B cell (primary cell): Measurements from ENCODE around the gene TIRAP. TPM values are rescaled to one million over a fixed set of nuclear protein-coding genes. Genes with fewer than 3 reads are reported as not detected.

Source experiments
- ATAC-seq: fragments of 200-7000 bp; cut with Tn5 transposase; one replicate; pipeline ENCODE4 v1.10.0; 2021; ENCODE audit warnings: low read depth, mild to moderate bottlenecking, moderate number of reproducible peaks, moderate library complexity
- CTCF ChIA-PET: fragments of 350-600 bp; sonication (Branson Sonifier 250); formaldehyde crosslinking; loops from one replicate; lab custom pipeline; 2021; ENCODE audit warnings: antibody characterized with exemption, inconsistent platforms; lab: Charles Lee
- POLR2A ChIA-PET: fragments of 350-600 bp; sonication (Branson Sonifier 250); formaldehyde crosslinking; loops from one replicate; lab custom pipeline; 2021; ENCODE audit warnings: antibody characterized with exemption; lab: Charles Lee
- DNase-seq: peaks from one replicate; pipeline ENCODE4 v3.0.0; 2013
- H2AFZ ChIP-seq: 2 replicates; pipeline ENCODE4 v1.6.1; 2012; ENCODE audit warnings: mild to moderate bottlenecking, low read depth, low read length; ENCODE audit not compliant: insufficient read depth, poor library complexity, severe bottlenecking
- H3K27ac ChIP-seq, 2 donors: 1 replicate in 1 of 2; 2 replicates in 1 of 2; pipeline ENCODE4 v1.5.1; 2012 to 2013; ENCODE audit warnings: low read length in 2 of 2, mild to moderate bottlenecking in 2 of 2, moderate library complexity in 1 of 2
- H3K27me3 ChIP-seq, 4 experiments: fragments of 200-600 bp in 1 of 4; sonication (generic) in 1 of 4; replicated peaks in 1 of 4; 1 replicate in 2 of 4; 2 replicates in 2 of 4; pipeline versions ENCODE4 v1.6.1 to v1.7.0; 2013 to 2016; ENCODE audit warnings: low read length in 3 of 4, mild to moderate bottlenecking in 2 of 4, mixed read lengths in 1 of 4, moderate library complexity in 1 of 4; ENCODE audit not compliant: insufficient read depth in 4 of 4, control insufficient read depth in 3 of 4; ENCODE audit errors: control extremely low read depth in 1 of 4
- H3K36me3 ChIP-seq, 2 experiments: replicated peaks in 1 of 2; 1 replicate in 1 of 2; 2 replicates in 1 of 2; pipeline versions ENCODE4 v1.6.1 to v1.7.1; 2013; ENCODE audit warnings: low read length in 1 of 2; ENCODE audit not compliant: insufficient read depth in 2 of 2, control insufficient read depth in 1 of 2; ENCODE audit errors: control extremely low read depth in 1 of 2, extremely low read depth in 1 of 2
- H3K4me1 ChIP-seq, 2 donors: fragments of 200-600 bp in 1 of 2; sonication (generic) in 1 of 2; 1 replicate in 1 of 2; 2 replicates in 1 of 2; pipeline versions ENCODE4 v1.5.1 to v1.6.1; 2013 to 2017; ENCODE audit warnings: low read length in 2 of 2; ENCODE audit not compliant: control insufficient read depth in 2 of 2, insufficient read depth in 2 of 2
- H3K4me2 ChIP-seq: replicated peaks from 2 replicates; pipeline ENCODE3; 2012; ENCODE audit warnings: mild to moderate bottlenecking, low read depth, low read length; ENCODE audit not compliant: poor library complexity, severe bottlenecking
- H3K4me3 ChIP-seq, 5 experiments: fragments of 200-600 bp in 1 of 5; sonication (generic) in 1 of 5; 1 replicate in 3 of 5; 2 replicates in 2 of 5; pipeline versions ENCODE4 v1.5.1 to v1.7.0; 2011 to 2016; ENCODE audit warnings: low read length in 4 of 5, mild to moderate bottlenecking in 4 of 5, low read depth in 2 of 5, control low read depth in 1 of 5, moderate library complexity in 1 of 5; ENCODE audit not compliant: insufficient read depth in 1 of 5; ENCODE audit errors: control extremely low read depth in 1 of 5, extremely low read depth in 1 of 5
- H3K79me2 ChIP-seq: fragments of 200-600 bp; sonication (generic); one replicate; pipeline ENCODE4 v1.6.0; 2016; ENCODE audit warnings: low read length; ENCODE audit not compliant: control insufficient read depth, insufficient read depth
- H3K9ac ChIP-seq: fragments of 200-600 bp; sonication (generic); 2 replicates; pipeline ENCODE4 v1.6.1; 2017; ENCODE audit warnings: mild to moderate bottlenecking, low read length, moderate library complexity
- H3K9me3 ChIP-seq, 3 donors: one replicate each; pipeline versions ENCODE4 v1.6.1 to v1.7.1; 2013; ENCODE audit warnings: low read length in 2 of 3; ENCODE audit not compliant: control insufficient read depth in 2 of 3, insufficient read depth in 1 of 3; ENCODE audit errors: control extremely low read depth in 1 of 3
- H4K20me1 ChIP-seq: 2 replicates; pipeline ENCODE4 v1.6.0; 2012; ENCODE audit warnings: mild to moderate bottlenecking, low read length; ENCODE audit not compliant: insufficient read depth, control insufficient read depth, poor library complexity, severe bottlenecking
- H3K27ac Mint-ChIP-seq: one replicate; pipeline ENCODE4 v1.8.0; 2021; ENCODE audit warnings: mixed read lengths
- H3K27me3 Mint-ChIP-seq: one replicate; pipeline ENCODE4 v1.8.0; 2021; ENCODE audit warnings: mixed read lengths
- H3K4me1 Mint-ChIP-seq: one replicate; pipeline ENCODE4 v1.8.0; 2021; ENCODE audit warnings: mixed read lengths
- H3K4me3 Mint-ChIP-seq: one replicate; pipeline ENCODE4 v1.8.0; 2021; ENCODE audit warnings: mixed read lengths
- H3K9me3 Mint-ChIP-seq: one replicate; pipeline ENCODE4 v1.8.0; 2022; ENCODE audit warnings: mixed read lengths; ENCODE audit not compliant: insufficient read depth
- EZH2 ChIP-seq: IDR thresholded peaks from 2 replicates; pipeline ENCODE4 v1.6.1; 2012; ENCODE audit warnings: borderline replicate concordance, low read depth, mild to moderate bottlenecking, moderate library complexity, low read length; ENCODE audit not compliant: insufficient read depth, poor library complexity, severe bottlenecking
- WGBS: methylation state at CpG from one replicate; pipeline ENCODE4 v1.1.5; 2013; ENCODE audit warnings: missing lambda C conversion rate; ENCODE audit not compliant: insufficient coverage; 5-methylcytosine and 5-hydroxymethylcytosine counted together
- intact Hi-C: fragments of 100-400 bp; cut with micrococcal nuclease; formaldehyde crosslinking; loops from one replicate; pipeline ENCODE4 v1.10.0; 2022
- polyA plus RNA-seq: library from polyadenylated mRNA; depleted of rRNA; stranded (reverse); fragments of >200 nt; gene quantifications from 2 replicates; pipeline ENCODE4 v1.2.3, GENCODE V29; 2012
- total RNA-seq, 2 donors: library from RNA; stranded (reverse); fragments of 120-200 nt in 1 of 2; gene quantifications; 1 replicate in 1 of 2; 2 replicates in 1 of 2; pipeline versions ENCODE4 v1.2.3 to v1.2.4, GENCODE V29; 2013 to 2022
- TF ChIP-seq, protein P1 (sequence below): fragments of 200-600 bp; IDR thresholded peaks from one replicate; pipeline ENCODE4 v1.8.0; 2022; ENCODE audit warnings: antibody characterized with exemption, mild to moderate bottlenecking

The TIRAP gene
- total and polyA plus RNA-seq, 2 donors (not counting 1 experiment from before 2014, with no cell fraction given): 9.9 to 25.1 TPM

DNA sequence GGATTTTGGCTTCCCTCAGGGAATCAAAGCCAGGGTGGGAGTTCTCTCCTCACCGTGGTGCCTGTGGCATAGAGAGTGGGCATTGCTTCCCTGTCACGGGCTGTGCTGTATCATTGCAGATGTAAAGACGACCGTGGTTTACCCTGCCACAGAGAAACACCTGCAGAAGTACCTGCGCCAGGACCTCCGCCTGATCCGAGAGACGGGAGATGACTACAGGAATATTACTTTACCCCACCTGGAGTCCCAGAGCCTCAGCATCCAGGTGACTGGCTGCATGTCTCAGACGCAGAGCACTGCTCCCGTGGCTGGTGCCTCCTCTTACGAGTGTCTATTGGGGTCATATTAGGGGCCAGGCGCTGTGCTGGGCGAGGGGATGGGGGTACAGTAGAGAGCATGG is 48.4 kb downstream of the TIRAP start:
- ATAC-seq (no peak), DNase-seq (no peak)
- Histone ChIP-seq H3K9ac (no peak overlapping the region), H3K9me3 (no peaks in the 10 kb centered on the region), H3K27ac (no peak overlapping the region), H3K4me1 (no peaks in the 10 kb centered on the region), H3K27me3 (no peaks in the 10 kb centered on the region), H3K79me2 (peaks cover 15% of the 10 kb centered on the region), H2AFZ (no peak overlapping the region), H3K4me2 (no peak overlapping the region), H3K36me3 (peaks cover 0 to 51% of the 10 kb centered on the region in 2 experiments), H3K4me3 (no peak overlapping the region), H4K20me1 (peaks cover 20% of the 10 kb centered on the region)
- WGBS: 99% methylated on average over 11 of the region's 13 CpGs
- Mint-ChIP-seq H3K27ac (no peak overlapping the region), H3K9me3 (no peaks in the 10 kb centered on the region), H3K4me3 (no peak overlapping the region), H3K4me1 (peaks cover 2% of the 10 kb centered on the region), H3K27me3 (no peaks in the 10 kb centered on the region)
- POLR2A ChIA-PET: no interaction called here
- TF ChIP-seq, protein P1, sequence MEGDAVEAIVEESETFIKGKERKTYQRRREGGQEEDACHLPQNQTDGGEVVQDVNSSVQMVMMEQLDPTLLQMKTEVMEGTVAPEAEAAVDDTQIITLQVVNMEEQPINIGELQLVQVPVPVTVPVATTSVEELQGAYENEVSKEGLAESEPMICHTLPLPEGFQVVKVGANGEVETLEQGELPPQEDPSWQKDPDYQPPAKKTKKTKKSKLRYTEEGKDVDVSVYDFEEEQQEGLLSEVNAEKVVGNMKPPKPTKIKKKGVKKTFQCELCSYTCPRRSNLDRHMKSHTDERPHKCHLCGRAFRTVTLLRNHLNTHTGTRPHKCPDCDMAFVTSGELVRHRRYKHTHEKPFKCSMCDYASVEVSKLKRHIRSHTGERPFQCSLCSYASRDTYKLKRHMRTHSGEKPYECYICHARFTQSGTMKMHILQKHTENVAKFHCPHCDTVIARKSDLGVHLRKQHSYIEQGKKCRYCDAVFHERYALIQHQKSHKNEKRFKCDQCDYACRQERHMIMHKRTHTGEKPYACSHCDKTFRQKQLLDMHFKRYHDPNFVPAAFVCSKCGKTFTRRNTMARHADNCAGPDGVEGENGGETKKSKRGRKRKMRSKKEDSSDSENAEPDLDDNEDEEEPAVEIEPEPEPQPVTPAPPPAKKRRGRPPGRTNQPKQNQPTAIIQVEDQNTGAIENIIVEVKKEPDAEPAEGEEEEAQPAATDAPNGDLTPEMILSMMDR: no peak
- TF ChIP-seq EZH2: no peak
- intact Hi-C loops: no loop called here
- CTCF ChIA-PET: interaction anchor here (1.0 kb wide), 1 partner anchor 23 kb away, joined by 3 read pairs; no protein-coding TSS in a partner anchor

DNA sequence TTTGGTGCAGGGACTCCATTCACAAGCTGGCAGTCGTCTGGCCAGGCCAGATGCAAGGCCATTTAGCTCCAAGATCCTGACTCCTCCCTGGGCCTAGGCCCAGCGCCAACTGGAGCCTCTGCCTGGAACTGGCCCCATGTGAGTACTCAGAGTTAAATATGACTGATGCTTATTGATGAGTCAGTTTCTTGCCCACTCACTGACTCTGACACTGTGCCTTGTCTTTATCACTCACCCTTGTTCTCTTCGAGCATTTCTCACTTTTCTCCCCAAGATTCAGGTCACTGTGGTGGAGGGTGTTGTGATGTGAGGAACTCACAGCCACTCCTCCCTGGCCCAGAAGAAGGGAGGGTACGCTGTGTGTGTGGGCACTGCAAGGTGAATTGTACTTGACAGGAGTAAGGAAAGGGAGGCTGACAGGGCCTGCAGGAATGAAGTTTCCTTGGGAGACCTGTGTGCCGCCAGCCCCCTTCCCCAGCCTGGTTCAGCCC is 49.4 kb downstream of the TIRAP start:
- ATAC-seq (no peak), DNase-seq (no peak)
- Histone ChIP-seq H3K4me2 (no peak overlapping the region), H3K79me2 (peaks cover 12% of the 10 kb centered on the region), H4K20me1 (peaks cover 17% of the 10 kb centered on the region), H3K27me3 (no peaks in the 10 kb centered on the region), H3K4me3 (no peak overlapping the region), H3K36me3 (peaks cover 0 to 61% of the 10 kb centered on the region in 2 experiments), H3K9me3 (no peaks in the 10 kb centered on the region), H3K27ac (no peak overlapping the region), H2AFZ (no peak overlapping the region), H3K4me1 (no peaks in the 10 kb centered on the region), H3K9ac (no peak overlapping the region)
- intact Hi-C loops: no loop called here
- CTCF ChIA-PET: no interaction called here
- TF ChIP-seq, protein P1: no peak
- TF ChIP-seq EZH2: no peak
- no peak overlapping the region for H3K27ac Mint-ChIP-seq
- POLR2A ChIA-PET: no interaction called here
- H3K4me1 Mint-ChIP-seq: peaks cover 6% of the 10 kb centered on the region
- no peaks in the 10 kb centered on the region for H3K27me3 Mint-ChIP-seq
- no peaks in the 10 kb centered on the region for H3K9me3 Mint-ChIP-seq
- H3K4me3 Mint-ChIP-seq: no peak overlapping the region
- WGBS: 100% methylated on average over 3 of the region's 5 CpGs
